HepG2 (cell line): ENCODE results near the gene RBP3.

Experiments
- CTCF ChIP-seq: sonication (generic); formaldehyde crosslinking; IDR thresholded peaks from 2 replicates; pipeline ENCODE4 v1.5.0; 2020; ENCODE audit warnings: mild to moderate bottlenecking, missing genetic modification reagents, moderate library complexity
- ISL2 ChIP-seq: sonication (generic); formaldehyde crosslinking; IDR thresholded peaks from 2 replicates; pipeline ENCODE4 v1.5.0; 2020; ENCODE audit warnings: missing genetic modification reagents
- MAX ChIP-seq: IDR thresholded peaks from 2 replicates; pipeline ENCODE4 v1.6.1; 2012; ENCODE audit warnings: inconsistent platforms
- MXD4 ChIP-seq: IDR thresholded peaks from 2 replicates; pipeline ENCODE4 v1.6.1; 2016; ENCODE audit warnings: mild to moderate bottlenecking, missing biosample characterization, missing genetic modification reagents
- MYC ChIP-seq: sonication (generic); formaldehyde crosslinking; IDR thresholded peaks from 2 replicates; pipeline ENCODE4 v1.9.0; 2021; ENCODE audit warnings: missing genetic modification reagents, borderline replicate concordance
- RAD21 ChIP-seq: fragments of 450-650 bp; formaldehyde crosslinking; IDR thresholded peaks from 2 replicates; pipeline ENCODE4 v1.5.0; 2020; ENCODE audit warnings: mild to moderate bottlenecking
- TBX3 ChIP-seq: fragments of 450-650 bp; IDR thresholded peaks from 2 replicates; pipeline ENCODE4 v1.6.1; 2017; ENCODE audit warnings: antibody characterized with exemption, mild to moderate bottlenecking, inconsistent platforms, borderline replicate concordance
- ZNF234 ChIP-seq: sonication (generic); formaldehyde crosslinking; conservative IDR thresholded peaks from 2 replicates; pipeline ENCODE4 v1.5.1; 2020; ENCODE audit warnings: mild to moderate bottlenecking, missing genetic modification reagents
- ZNF740 ChIP-seq: sonication (generic); formaldehyde crosslinking; IDR thresholded peaks from 2 replicates; pipeline ENCODE4 v1.4.0; 2020; ENCODE audit warnings: missing genetic modification reagents

- TF ChIP-seq MXD4 (CRISPR knock-in tag) (no peak), ZNF234 (CRISPR knock-in tag) (no peak), MAX (no peak), RAD21 (CRISPR knock-in tag) (no peak), CTCF (CRISPR knock-in tag) (no peak), TBX3 (no peak), ISL2 (CRISPR knock-in tag) (no peak), MYC (CRISPR knock-in tag) (no peak), ZNF740 (CRISPR knock-in tag) (no peak)
Observed at GRCh38 chr10:47401874-47402640, 53.9 kb downstream of the RBP3 start.
